Panc1 (cell line): ENCODE results near the gene CAMK1D. TPM values are rescaled to one million over a fixed set of nuclear protein-coding genes. Genes with fewer than 3 reads are reported as not detected.

Experiments
- ATAC-seq: fragments of 200-7000 bp; cut with Tn5 transposase; 2 replicates; pipeline ENCODE4 v1.9.1; 2020; ENCODE audit warnings: mild to moderate bottlenecking, moderate library complexity
- BruUV-seq: library from RNA; stranded (reverse); fragments of 400-500 nt; replicated peaks from 2 replicates; lab custom pipeline; 2021; lab: Mats Ljungman, UMichigan
- CTCF ChIA-PET: fragments of 300-600 bp; sonication (Branson Sonifier 250); formaldehyde crosslinking; loops from one replicate; lab custom pipeline; 2022; ENCODE audit warnings: antibody characterized with exemption; lab: Charles Lee
- POLR2A ChIA-PET: fragments of 300-600 bp; sonication (Branson Sonifier 250); formaldehyde crosslinking; loops from one replicate; lab custom pipeline; 2022; ENCODE audit warnings: antibody characterized with exemption; lab: Charles Lee
- DNase-seq: peaks from one replicate; pipeline ENCODE4 v3.0.0-alpha.2; 2010; ENCODE audit warnings: low read depth, low spot score
- H3K27ac ChIP-seq: 2 replicates; pipeline ENCODE4 v1.5.1; 2011; ENCODE audit warnings: mild to moderate bottlenecking, low read length, inconsistent platforms
- H3K27me3 ChIP-seq: fragments of 200-500 bp; sonication (Bioruptor generic); 2 replicates; pipeline ENCODE4 v1.6.0; 2014; ENCODE audit warnings: low read length, inconsistent platforms; ENCODE audit not compliant: control insufficient read depth, insufficient read depth
- H3K36me3 ChIP-seq: fragments of 200-500 bp; sonication (Bioruptor generic); 2 replicates; pipeline ENCODE4 v1.5.1; 2014; ENCODE audit warnings: inconsistent platforms, mild to moderate bottlenecking, low read length, moderate library complexity; ENCODE audit not compliant: control insufficient read depth, insufficient read depth
- H3K4me1 ChIP-seq: 2 replicates; pipeline ENCODE4 v1.5.1; 2011; ENCODE audit warnings: inconsistent platforms, mild to moderate bottlenecking, low read length, moderate library complexity; ENCODE audit not compliant: control insufficient read depth, insufficient read depth
- H3K4me3 ChIP-seq, 2 experiments: 2 replicates each; pipeline ENCODE4 v1.5.1; 2011 to 2012; ENCODE audit warnings: low read depth in 2 of 2, low read length in 2 of 2, mild to moderate bottlenecking in 2 of 2, inconsistent platforms in 1 of 2, moderate library complexity in 1 of 2
- H3K9me3 ChIP-seq: fragments of 200-500 bp; sonication (Bioruptor generic); 2 replicates; pipeline ENCODE4 v1.5.1; 2014; ENCODE audit warnings: low read depth, mild to moderate bottlenecking, inconsistent platforms, low read length, moderate library complexity; ENCODE audit not compliant: control insufficient read depth, insufficient read depth
- POLR2AphosphoS5 ChIP-seq: IDR thresholded peaks from 2 replicates; pipeline ENCODE4 v1.6.1; 2012; ENCODE audit warnings: mild to moderate bottlenecking, low read depth, low read length, moderate library complexity
- SIN3A ChIP-seq: IDR thresholded peaks from 2 replicates; pipeline ENCODE4 v1.6.1; 2012; ENCODE audit warnings: low read depth, mild to moderate bottlenecking, low read length, moderate library complexity, borderline replicate concordance; ENCODE audit not compliant: insufficient read depth
- TCF7L2 ChIP-seq: IDR thresholded peaks from 2 replicates; pipeline ENCODE4 v1.6.1; 2011; ENCODE audit warnings: mild to moderate bottlenecking, low read depth, low read length, inconsistent platforms
- in situ Hi-C: cut with HindIII; loops from 2 replicates; pipeline ENCODE4 v1.10.0; 2016; ENCODE audit warnings: low sequenced_read_pairs, low pct_unique_long_range_greater_than_20kb
- intact Hi-C: fragments of 100-400 bp; cut with micrococcal nuclease; formaldehyde crosslinking; loops from one replicate; pipeline ENCODE4 v1.10.0; 2022; ENCODE audit not compliant: unreplicated experiment
- total RNA-seq: library from RNA; stranded (reverse); gene quantifications from one replicate; pipeline ENCODE4 v1.2.1, GENCODE V29; 2021; ENCODE audit not compliant: unreplicated experiment
- TF ChIP-seq, protein P1 (sequence below): fragments of 450-650 bp; IDR thresholded peaks from 2 replicates; pipeline ENCODE4 v1.5.1; 2017; ENCODE audit warnings: mild to moderate bottlenecking
- TF ChIP-seq, protein P2 (sequence below), 2 experiments: IDR thresholded peaks; 2 replicates each; pipeline ENCODE4 v1.6.1; 2011 to 2012; ENCODE audit warnings: low read depth in 2 of 2, control low read depth in 1 of 2, low read length in 1 of 2, mild to moderate bottlenecking in 1 of 2, moderate library complexity in 1 of 2; ENCODE audit not compliant: insufficient read depth in 1 of 2

The CAMK1D gene
- total RNA-seq, 1 experiment from 2014 or later: 5.7 TPM

GRCh38 chr10:12806228-12807095, 457.1 kb downstream of the CAMK1D start:
- ChIA-PET POLR2A (no interaction called here), CTCF (interaction anchor here (0.6 kb wide), 1 partner anchor 35 kb away, joined by 3 read pairs; no protein-coding TSS in a partner anchor)
- DNase-seq (no peak), ATAC-seq (no peak)
- Histone ChIP-seq H3K9me3 (no peaks in the 10 kb centered on the region), H3K4me3 (no peak overlapping the region), H3K4me1 (no peaks in the 10 kb centered on the region), H3K27me3 (no peaks in the 10 kb centered on the region), H3K27ac (no peak overlapping the region), H3K36me3 (no peaks in the 10 kb centered on the region)
- TF ChIP-seq TCF7L2: no peak
- TF ChIP-seq, protein P1, sequence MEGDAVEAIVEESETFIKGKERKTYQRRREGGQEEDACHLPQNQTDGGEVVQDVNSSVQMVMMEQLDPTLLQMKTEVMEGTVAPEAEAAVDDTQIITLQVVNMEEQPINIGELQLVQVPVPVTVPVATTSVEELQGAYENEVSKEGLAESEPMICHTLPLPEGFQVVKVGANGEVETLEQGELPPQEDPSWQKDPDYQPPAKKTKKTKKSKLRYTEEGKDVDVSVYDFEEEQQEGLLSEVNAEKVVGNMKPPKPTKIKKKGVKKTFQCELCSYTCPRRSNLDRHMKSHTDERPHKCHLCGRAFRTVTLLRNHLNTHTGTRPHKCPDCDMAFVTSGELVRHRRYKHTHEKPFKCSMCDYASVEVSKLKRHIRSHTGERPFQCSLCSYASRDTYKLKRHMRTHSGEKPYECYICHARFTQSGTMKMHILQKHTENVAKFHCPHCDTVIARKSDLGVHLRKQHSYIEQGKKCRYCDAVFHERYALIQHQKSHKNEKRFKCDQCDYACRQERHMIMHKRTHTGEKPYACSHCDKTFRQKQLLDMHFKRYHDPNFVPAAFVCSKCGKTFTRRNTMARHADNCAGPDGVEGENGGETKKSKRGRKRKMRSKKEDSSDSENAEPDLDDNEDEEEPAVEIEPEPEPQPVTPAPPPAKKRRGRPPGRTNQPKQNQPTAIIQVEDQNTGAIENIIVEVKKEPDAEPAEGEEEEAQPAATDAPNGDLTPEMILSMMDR: no peak
- no peak for TF ChIP-seq POLR2AphosphoS5
- no peak for TF ChIP-seq SIN3A
- TF ChIP-seq, protein P2, sequence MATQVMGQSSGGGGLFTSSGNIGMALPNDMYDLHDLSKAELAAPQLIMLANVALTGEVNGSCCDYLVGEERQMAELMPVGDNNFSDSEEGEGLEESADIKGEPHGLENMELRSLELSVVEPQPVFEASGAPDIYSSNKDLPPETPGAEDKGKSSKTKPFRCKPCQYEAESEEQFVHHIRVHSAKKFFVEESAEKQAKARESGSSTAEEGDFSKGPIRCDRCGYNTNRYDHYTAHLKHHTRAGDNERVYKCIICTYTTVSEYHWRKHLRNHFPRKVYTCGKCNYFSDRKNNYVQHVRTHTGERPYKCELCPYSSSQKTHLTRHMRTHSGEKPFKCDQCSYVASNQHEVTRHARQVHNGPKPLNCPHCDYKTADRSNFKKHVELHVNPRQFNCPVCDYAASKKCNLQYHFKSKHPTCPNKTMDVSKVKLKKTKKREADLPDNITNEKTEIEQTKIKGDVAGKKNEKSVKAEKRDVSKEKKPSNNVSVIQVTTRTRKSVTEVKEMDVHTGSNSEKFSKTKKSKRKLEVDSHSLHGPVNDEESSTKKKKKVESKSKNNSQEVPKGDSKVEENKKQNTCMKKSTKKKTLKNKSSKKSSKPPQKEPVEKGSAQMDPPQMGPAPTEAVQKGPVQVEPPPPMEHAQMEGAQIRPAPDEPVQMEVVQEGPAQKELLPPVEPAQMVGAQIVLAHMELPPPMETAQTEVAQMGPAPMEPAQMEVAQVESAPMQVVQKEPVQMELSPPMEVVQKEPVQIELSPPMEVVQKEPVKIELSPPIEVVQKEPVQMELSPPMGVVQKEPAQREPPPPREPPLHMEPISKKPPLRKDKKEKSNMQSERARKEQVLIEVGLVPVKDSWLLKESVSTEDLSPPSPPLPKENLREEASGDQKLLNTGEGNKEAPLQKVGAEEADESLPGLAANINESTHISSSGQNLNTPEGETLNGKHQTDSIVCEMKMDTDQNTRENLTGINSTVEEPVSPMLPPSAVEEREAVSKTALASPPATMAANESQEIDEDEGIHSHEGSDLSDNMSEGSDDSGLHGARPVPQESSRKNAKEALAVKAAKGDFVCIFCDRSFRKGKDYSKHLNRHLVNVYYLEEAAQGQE (IDR thresholded peaks at IDR 0.05; ENCODE audit: insufficient read depth in 1 of 2, low read depth in 2 of 2, low read length in 1 of 2): no peak
- in situ Hi-C loops (no loop called here), intact Hi-C loops (no loop called here)
- BruUV-seq: no TSS peak

DNA sequence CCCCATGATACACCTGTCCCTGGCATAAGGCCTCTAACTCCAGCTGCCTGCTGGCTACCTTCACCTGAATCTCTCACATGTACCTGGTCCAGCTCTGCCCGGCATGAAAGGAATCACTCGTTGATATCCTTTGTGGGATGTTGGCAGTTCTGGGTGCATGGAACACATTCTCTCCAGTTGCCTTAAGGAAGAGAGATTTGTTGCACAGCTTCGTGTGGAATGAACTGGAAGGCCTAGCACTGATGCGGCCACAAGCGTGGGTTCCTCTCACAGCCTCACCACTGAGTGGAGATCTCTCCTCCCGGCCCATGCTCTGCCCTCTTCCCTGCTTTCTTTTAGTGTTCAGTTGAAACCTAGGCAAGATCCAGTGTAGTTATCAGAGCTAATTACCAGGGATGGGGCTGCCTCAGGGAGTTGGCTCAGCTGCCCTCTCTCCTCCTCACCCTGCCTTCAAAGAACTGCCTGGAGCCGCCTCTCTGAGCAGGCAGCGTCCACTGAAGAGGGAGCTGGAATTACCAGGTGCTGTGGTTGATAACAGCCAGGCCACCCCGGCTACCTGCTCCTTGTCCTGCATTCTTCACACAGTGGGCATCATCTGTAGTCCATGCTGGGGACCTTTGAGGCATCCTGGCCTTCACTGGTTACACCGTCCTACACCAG, 457.9 kb downstream of the CAMK1D start:
- Histone ChIP-seq H3K4me1 (no peaks in the 10 kb centered on the region), H3K27ac (no peak overlapping the region), H3K9me3 (no peaks in the 10 kb centered on the region), H3K27me3 (no peaks in the 10 kb centered on the region), H3K4me3 (no peak overlapping the region), H3K36me3 (no peaks in the 10 kb centered on the region)
- POLR2A ChIA-PET: no interaction called here
- no peak for TF ChIP-seq POLR2AphosphoS5
- CTCF ChIA-PET: no interaction called here
- intact Hi-C loops (no loop called here), in situ Hi-C loops (no loop called here)
- ATAC-seq (no peak), DNase-seq (no peak)
- BruUV-seq: no TSS peak
